Measurements from ENCODE around the gene USP34.
"Not testable (repeated sequence)": the region's sequence is repeated elsewhere in the genome, so short reads cannot be mapped to it uniquely, and the experiment has no call there.

USP34 gene

DNA sequence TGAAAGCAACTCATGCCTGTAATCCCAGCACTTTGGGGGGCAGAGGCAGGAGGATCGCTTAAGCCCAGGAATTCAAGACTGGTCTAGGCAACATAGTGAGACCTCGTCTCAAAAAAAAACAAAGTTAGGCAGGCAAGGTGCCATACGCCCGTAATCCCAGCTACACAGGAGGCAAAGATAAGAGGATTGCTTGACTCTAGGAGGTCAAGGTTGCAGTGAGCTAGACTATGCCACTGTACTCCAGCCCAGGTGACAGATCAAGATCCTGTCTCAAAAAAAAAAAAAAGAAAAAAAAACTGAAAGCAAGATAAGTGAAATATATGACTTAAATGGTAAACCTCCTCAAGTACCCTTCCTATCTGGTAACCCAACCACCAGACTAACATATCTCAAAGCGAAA lies 59.8 kb downstream of the USP34 start:
- DNase-seq (ENCODE audit: low read depth in 1 of 2, low spot score in 1 of 2), result no peak
- TF ChIP-seq JUND (IDR thresholded peaks at IDR 0.05; ENCODE audit: low read depth), result no peak
- in situ Hi-C loops (cut with HindIII; ENCODE audit: low pct_unique_long_range_greater_than_20kb, low sequenced_read_pairs), result no loop called here

DNA sequence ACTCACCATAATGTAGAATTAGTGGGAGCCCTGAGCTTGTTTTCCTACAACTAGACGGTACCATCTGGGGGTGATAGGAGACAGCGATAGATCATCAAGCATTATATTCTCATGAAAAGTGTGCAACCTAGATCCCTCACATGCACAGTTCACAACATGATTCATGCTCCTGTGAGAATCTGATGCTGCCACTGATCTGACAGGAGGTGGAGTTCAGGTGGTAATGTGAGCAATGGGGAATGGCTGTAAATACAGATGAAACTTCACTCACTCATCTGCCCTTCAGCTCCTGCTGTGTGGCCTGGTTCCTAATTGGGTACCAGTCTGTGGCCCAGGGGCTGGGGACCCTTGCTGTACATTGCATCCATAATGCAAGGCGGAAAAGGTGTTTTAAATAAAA lies 60.7 kb downstream of the USP34 start:
- no peak for DNase-seq (ENCODE audit: low read depth in 1 of 2, low spot score in 1 of 2)
- no peak for TF ChIP-seq JUND (IDR thresholded peaks at IDR 0.05; ENCODE audit: low read depth)
- in situ Hi-C loops (cut with HindIII; ENCODE audit: low pct_unique_long_range_greater_than_20kb, low sequenced_read_pairs), result no loop called here

DNA sequence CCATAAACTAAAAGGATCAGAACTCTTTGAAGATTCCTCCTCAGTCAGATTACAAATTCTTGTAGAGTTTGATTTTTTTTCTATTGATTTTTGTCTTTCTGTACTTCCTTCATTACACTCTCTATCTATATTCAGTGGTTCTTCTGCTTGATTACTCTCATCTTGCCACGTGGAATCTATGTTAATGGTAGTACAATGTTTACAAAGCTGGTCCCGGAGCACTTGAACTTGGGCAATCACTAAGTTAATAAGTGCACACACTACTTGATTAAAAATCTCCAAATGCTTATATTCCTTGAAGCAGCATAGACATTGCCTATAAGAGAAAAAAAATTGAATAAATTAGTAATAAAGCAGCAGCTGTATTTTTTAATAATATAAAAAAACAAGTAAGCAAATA lies 65.1 kb downstream of the USP34 start:
- in situ Hi-C loops (cut with HindIII; ENCODE audit: low pct_unique_long_range_greater_than_20kb, low sequenced_read_pairs), result no loop called here
- TF ChIP-seq JUND (IDR thresholded peaks at IDR 0.05; ENCODE audit: low read depth), result no peak
- no peak for DNase-seq (ENCODE audit: low read depth in 1 of 2, low spot score in 1 of 2)

DNA sequence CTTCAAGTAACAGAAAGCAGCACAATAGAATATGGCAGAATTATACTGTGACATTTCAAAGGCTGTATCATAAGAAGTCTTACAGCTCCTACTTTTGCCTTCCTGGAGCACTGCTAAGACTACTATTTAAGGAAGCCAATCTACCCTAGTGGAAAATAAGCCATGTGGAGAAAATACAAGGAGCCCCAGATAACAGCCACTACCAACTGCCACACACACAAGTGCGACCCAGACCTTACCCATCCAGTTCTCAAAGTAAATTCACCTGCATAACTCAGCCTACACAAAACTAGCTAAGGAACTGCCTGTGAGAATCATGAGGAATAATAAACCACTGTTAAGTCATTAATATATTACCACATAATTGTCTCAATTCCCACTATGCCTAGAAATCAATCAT lies 66.4 kb downstream of the USP34 start:
- DNase-seq (ENCODE audit: low read depth in 1 of 2, low spot score in 1 of 2), result peak in 1 of 2 experiments; percentile 5
- in situ Hi-C loops (cut with HindIII; ENCODE audit: low pct_unique_long_range_greater_than_20kb, low sequenced_read_pairs), result no loop called here
- TF ChIP-seq JUND (IDR thresholded peaks at IDR 0.05; ENCODE audit: low read depth), result no peak

DNA sequence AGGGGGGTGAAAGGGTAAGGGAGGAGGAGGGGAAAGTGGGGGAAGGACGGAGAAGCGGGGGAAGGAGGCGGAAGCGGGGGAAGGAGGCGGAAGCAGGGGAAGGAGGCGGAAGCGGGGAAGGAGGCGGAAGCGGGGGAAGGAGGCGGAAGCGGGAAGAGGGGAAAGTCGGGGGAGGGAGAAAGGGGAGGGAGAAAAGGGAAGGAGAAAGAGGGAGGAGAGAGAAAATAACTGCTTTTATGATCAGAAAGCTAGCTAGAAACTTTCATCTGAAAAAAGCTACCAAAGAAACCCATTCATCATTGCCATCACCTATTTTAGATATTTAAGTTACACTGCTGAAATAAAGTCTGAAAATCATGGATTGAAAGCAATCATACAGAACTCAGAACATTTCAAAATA lies 72.5 kb downstream of the USP34 start:
- no peak for DNase-seq (ENCODE audit: low read depth in 1 of 2, low spot score in 1 of 2)
- no peak for TF ChIP-seq JUND (IDR thresholded peaks at IDR 0.05; ENCODE audit: low read depth)
- in situ Hi-C loops (cut with HindIII; ENCODE audit: low pct_unique_long_range_greater_than_20kb, low sequenced_read_pairs), result no loop called here

DNA sequence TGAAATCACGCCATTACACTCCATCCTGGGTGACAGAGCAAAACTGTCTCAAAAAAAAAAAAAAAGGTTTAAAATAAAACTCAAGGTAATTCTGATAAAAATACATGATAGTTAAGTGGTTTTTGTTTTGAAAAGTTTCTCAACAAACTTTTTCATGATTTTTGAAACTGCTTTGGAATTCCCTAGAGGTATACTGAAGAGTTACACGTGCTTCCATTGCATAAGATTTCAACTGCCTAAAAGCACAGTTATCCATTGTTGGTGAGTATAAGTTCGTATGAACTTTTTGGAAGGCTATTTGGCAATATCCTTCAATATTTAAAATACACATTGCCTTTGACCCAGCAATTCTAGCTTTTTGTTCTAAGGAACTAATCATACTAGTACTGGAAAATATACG lies 74.9 kb downstream of the USP34 start:
- no peak for TF ChIP-seq JUND (IDR thresholded peaks at IDR 0.05; ENCODE audit: low read depth)
- in situ Hi-C loops (cut with HindIII; ENCODE audit: low pct_unique_long_range_greater_than_20kb, low sequenced_read_pairs), result no loop called here
- no peak for DNase-seq (ENCODE audit: low read depth in 1 of 2, low spot score in 1 of 2)

DNA sequence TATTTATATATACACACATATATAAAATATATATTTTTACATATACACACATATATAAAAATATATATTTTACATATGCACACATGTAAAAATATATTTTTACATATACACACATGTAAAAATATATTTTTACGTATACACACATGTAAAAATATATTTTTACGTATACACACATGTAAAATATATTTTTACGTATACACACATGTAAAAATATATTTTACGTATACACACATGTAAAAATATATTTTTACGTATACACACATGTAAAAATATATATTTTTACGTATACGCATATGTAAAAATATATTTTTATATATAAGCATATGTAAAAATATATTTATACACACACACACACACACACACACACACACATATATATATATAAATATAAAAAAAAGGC lies 83.3 kb downstream of the USP34 start:
- DNase-seq (ENCODE audit: low read depth in 1 of 2, low spot score in 1 of 2); in situ Hi-C loops (cut with HindIII; ENCODE audit: low pct_unique_long_range_greater_than_20kb, low sequenced_read_pairs): not testable (repeated sequence)

DNA sequence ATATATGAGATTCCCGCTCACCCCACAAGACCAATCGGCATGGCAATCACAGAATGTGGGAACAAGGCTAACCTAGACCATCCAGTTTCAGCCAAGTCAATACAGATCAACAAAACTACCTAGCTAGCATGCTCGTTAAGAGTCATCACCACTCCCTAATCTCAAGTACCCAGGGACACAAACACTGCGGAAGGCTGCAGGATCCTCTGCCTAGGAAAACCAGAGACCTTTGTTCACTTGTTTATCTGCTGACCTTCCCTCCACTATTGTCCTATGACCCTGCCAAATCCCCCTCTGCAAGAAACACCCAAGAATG lies 90.0 kb downstream of the USP34 start:
- DNase-seq (ENCODE audit: low read depth in 1 of 2, low spot score in 1 of 2); in situ Hi-C loops (cut with HindIII; ENCODE audit: low pct_unique_long_range_greater_than_20kb, low sequenced_read_pairs): not testable (repeated sequence)

DNA sequence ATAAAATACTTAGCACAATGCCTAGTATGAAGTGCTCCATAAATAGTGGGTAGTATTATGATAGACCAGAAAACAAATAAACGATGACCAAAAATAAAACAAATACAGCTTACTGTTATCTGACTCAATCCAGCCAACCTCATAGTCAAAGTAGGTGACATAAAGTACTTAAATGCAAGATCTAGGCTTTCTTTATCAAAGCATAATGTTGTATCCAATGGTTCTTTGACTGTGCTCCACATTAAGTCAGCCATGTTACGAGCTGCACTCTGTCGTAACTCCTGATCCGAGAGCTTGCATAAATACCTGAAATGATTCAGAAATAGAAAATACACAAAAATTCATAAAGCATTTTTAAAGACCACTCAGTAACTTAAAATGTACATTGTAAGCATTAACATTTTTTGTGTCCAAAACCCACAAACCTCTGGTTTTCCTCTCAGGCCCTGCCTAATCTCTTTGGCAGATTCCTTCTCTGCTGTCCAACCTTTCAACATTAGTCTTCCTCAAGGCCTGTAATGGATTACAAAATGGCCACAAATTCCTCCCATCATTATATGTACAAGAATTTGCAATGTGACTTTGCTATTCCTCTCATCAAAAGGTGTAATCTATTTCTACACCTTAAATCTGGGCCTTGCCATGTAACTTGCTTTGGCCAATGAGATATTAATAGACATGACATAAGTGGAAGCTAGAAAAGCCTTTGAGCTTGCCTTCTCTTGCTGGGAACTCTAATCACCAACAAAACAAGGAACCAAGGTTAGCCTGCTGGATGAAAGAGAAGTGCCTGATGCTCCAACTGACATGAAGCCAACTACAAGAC lies 90.6 kb downstream of the USP34 start:
- DNase-seq (ENCODE audit: low read depth in 1 of 2, low spot score in 1 of 2), result no peak
- in situ Hi-C loops (cut with HindIII; ENCODE audit: low pct_unique_long_range_greater_than_20kb, low sequenced_read_pairs), result no loop called here
- no peak for TF ChIP-seq JUND (IDR thresholded peaks at IDR 0.05; ENCODE audit: low read depth)

DNA sequence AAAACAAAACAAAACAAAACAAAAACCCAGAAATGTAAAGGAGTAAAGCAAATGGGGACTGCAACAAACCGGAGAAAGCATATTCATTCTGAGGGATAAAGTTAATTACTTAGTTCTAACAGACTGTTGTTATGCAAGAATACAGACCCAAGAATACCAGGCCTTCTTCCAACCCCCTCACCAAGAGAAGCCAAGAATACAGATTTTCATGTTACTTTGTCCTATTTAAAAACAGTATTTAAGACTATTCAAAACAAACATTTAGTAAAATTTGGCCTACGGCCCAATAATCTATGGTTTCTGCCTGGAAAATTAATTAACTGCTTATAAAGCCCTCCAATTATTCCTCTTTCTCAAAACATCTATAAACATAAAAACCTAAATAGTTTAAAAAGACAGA lies 91.4 kb downstream of the USP34 start:
- in situ Hi-C loops (cut with HindIII; ENCODE audit: low pct_unique_long_range_greater_than_20kb, low sequenced_read_pairs), result no loop called here
- DNase-seq (ENCODE audit: low read depth in 1 of 2, low spot score in 1 of 2), result no peak

DNA sequence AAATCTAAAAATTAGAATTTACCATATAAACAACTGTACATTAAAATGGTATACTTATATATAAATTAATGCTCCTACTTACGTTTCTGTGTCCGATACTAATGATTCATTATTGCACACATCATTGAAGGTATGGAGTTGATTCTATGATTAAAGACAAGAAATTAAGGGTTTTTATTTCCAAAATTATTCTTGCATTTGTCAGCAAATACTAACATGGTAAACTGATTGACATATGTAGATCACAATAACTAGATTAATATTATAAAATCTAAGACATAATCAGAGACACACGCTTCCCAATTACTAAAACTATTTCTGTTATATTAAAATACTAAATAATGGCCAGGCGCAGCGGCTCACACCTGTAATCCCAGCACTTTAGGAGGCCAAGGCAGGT lies 92.6 kb downstream of the USP34 start:
- no peak for DNase-seq (ENCODE audit: low read depth in 1 of 2, low spot score in 1 of 2)
- in situ Hi-C loops (cut with HindIII; ENCODE audit: low pct_unique_long_range_greater_than_20kb, low sequenced_read_pairs), result no loop called here
- no peak for TF ChIP-seq JUND (IDR thresholded peaks at IDR 0.05; ENCODE audit: low read depth)

More for the DNA sequence above, 91.4 kb downstream of the USP34 start:
- TF ChIP-seq JUND (IDR thresholded peaks at IDR 0.05; ENCODE audit: low read depth), result no peak

DNA sequence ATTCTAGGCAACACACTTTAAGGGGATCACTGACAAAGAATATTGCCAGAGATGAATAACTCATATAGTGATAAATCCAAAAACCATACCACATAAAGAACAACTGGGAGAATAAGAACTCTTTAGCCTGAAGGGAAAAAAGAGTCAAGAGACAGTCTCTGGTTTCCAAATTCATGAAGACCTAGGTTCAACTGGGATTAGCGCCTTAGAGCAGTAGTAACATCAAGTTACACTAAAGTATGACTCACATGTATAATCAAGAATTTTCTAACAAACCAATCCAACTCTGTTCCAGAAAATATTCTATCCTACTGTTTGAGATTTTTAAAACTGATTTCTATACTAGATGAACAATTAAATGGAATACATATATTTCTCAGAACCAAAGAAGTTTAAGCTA lies 93.8 kb downstream of the USP34 start:
- in situ Hi-C loops (cut with HindIII; ENCODE audit: low pct_unique_long_range_greater_than_20kb, low sequenced_read_pairs), result no loop called here
- no peak for DNase-seq (ENCODE audit: low read depth in 1 of 2, low spot score in 1 of 2)
- TF ChIP-seq JUND (IDR thresholded peaks at IDR 0.05; ENCODE audit: low read depth), result no peak

DNA sequence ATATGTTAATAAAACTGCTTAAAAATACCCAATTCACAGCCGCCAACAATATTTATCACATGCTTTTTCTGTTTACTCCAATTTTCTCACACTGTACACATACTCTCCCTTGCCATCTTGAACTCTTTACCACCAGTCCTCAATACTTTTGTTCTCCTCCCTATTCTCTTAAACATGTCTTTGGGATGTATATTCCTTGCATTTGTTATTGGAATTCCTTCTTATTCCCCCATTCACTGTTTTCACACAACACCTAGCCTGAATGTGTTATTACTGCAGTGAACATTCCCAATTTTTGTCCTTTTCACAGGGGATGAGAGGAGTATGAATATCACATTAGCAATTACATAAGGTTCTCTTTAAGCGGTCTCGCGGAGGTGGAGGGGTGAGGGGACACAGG lies 94.7 kb downstream of the USP34 start:
- in situ Hi-C loops (cut with HindIII; ENCODE audit: low pct_unique_long_range_greater_than_20kb, low sequenced_read_pairs), result no loop called here
- TF ChIP-seq JUND (IDR thresholded peaks at IDR 0.05; ENCODE audit: low read depth), result no peak
- no peak for DNase-seq (ENCODE audit: low read depth in 1 of 2, low spot score in 1 of 2)

DNA sequence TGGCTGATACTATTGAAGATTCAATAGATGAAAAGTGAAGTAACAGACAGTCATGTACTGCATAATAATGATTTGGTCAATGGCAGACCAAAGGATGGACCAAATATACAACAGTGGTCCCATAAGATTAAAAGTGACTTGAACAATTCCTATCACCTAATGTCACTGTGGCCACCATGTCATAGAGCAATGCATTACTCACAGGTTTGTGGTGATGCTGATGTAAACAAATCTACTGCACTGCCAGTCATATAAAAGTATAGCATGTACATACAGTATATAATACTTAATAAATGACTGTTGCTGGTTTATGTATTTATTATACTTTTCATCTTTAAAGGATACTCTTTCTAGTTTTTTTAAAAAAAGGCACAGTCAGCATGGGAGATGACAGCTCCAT lies 99.9 kb downstream of the USP34 start:
- DNase-seq (ENCODE audit: low read depth in 1 of 2, low spot score in 1 of 2), result no peak
- no peak for TF ChIP-seq JUND (IDR thresholded peaks at IDR 0.05; ENCODE audit: low read depth)
- in situ Hi-C loops (cut with HindIII; ENCODE audit: low pct_unique_long_range_greater_than_20kb, low sequenced_read_pairs), result no loop called here

Measured in T47D (cell line).